ENCODE results near the gene TTLL10.

The TTLL10 gene

DNA sequence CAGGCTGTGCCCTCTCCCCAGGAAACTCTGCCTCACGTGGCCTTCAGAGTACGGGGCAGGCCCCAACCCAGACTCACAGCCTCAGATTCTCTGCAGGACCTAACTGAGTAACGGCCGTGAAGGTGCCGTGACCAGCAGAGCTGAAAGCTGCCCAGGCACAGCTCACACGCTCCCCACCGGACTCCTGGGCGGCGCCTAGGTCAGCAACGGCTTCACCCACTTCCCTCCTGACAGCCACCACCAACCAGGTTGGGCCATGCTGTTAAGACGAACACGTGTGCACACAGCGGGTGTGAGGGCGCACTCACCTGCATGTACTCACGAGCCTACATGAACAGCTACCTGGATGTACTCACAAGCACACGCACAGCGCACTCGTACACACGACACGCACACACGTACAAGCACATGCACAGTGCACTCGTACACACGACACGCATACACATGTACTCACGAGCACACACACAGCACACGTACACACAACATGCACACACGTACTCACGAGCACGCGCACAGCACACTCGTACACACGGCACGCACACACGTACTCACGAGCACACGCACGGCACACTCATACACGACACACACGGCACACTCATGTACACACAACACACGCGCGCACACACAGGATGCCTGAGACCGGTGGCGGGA is 49.0 kb downstream of the TTLL10 start:
- Histone ChIP-seq H4K20me1 (ENCODE audit: insufficient read depth, low read length, poor library complexity, severe bottlenecking) (peaks cover 20% of the 10 kb centered on the region), H3K36me3 (ENCODE audit: insufficient read depth, low read length) (peaks cover 46% of the 10 kb centered on the region; the same call in 1 of the 2 replicates), H3K27me3 (ENCODE audit: insufficient read depth, low read length, poor library complexity, severe bottlenecking) (no peaks in the 10 kb centered on the region), H3F3A (ENCODE audit: low read depth) (no peaks in the 10 kb centered on the region), H3K4me1 (ENCODE audit: insufficient read depth, low read length, poor library complexity, severe bottlenecking) (peaks cover 5% of the 10 kb centered on the region), H2AFZ (ENCODE audit: low read length) (no peak overlapping the region), H3K79me2 (ENCODE audit: insufficient read depth, low read length) (peaks cover 32% of the 10 kb centered on the region; the same call in 1 of the 2 replicates), H3K4me2 (ENCODE audit: low read depth, low read length, poor library complexity, severe bottlenecking) (no peak overlapping the region), H3K9me2 (replicated peaks; ENCODE audit: low read depth, low read length) (no peaks in the 10 kb centered on the region), H3K9me3 (ENCODE audit: insufficient read depth, low read depth, low read length) (no peaks in the 10 kb centered on the region), H3K4me3 (ENCODE audit: low read length, poor library complexity, severe bottlenecking) (no peak overlapping the region), H3K9ac (ENCODE audit: low read depth, low read length, poor library complexity, severe bottlenecking) (no peak overlapping the region)
- no peak for TF ChIP-seq EZH2phosphoT487 (IDR thresholded peaks at IDR 0.05; ENCODE audit: borderline replicate concordance)
- TF ChIP-seq, protein P1, sequence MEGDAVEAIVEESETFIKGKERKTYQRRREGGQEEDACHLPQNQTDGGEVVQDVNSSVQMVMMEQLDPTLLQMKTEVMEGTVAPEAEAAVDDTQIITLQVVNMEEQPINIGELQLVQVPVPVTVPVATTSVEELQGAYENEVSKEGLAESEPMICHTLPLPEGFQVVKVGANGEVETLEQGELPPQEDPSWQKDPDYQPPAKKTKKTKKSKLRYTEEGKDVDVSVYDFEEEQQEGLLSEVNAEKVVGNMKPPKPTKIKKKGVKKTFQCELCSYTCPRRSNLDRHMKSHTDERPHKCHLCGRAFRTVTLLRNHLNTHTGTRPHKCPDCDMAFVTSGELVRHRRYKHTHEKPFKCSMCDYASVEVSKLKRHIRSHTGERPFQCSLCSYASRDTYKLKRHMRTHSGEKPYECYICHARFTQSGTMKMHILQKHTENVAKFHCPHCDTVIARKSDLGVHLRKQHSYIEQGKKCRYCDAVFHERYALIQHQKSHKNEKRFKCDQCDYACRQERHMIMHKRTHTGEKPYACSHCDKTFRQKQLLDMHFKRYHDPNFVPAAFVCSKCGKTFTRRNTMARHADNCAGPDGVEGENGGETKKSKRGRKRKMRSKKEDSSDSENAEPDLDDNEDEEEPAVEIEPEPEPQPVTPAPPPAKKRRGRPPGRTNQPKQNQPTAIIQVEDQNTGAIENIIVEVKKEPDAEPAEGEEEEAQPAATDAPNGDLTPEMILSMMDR (conservative IDR thresholded peaks at IDR 0.05; ENCODE audit: low read length) = no peak

DNA sequence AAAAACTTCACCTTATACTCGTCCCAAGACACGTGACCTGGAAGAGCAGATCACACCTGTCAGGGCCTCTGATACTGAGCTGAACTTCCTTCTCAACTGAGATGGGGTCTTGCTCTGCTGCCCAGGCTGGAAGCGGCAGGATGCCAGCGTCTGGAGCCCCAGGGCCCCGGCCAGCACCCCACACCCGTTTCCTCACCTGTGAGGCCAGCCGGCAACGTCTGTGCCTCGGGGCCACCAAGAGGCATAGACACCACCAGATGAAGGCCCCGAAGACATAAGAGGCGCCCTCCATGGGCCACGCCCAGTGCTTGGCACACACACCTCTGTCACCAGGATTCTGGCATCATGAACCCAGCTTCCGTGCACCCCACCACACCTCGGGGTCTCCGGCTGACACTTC is 49.6 kb downstream of the TTLL10 start:
- Histone ChIP-seq H3K4me1 (ENCODE audit: insufficient read depth, low read length, poor library complexity, severe bottlenecking) (peaks cover 5% of the 10 kb centered on the region), H3F3A (ENCODE audit: low read depth) (no peaks in the 10 kb centered on the region), H3K4me3 (ENCODE audit: low read length, poor library complexity, severe bottlenecking) (no peak overlapping the region), H3K36me3 (ENCODE audit: insufficient read depth, low read length) (peaks cover 41% of the 10 kb centered on the region; the same call in 1 of the 2 replicates), H3K9me2 (replicated peaks; ENCODE audit: low read depth, low read length) (no peaks in the 10 kb centered on the region), H3K27me3 (ENCODE audit: insufficient read depth, low read length, poor library complexity, severe bottlenecking) (no peaks in the 10 kb centered on the region), H3K79me2 (ENCODE audit: insufficient read depth, low read length) (peaks cover 38% of the 10 kb centered on the region), H4K20me1 (ENCODE audit: insufficient read depth, low read length, poor library complexity, severe bottlenecking) (peaks cover 23% of the 10 kb centered on the region), H2AFZ (ENCODE audit: low read length) (no peak overlapping the region), H3K9ac (ENCODE audit: low read depth, low read length, poor library complexity, severe bottlenecking) (no peak overlapping the region), H3K9me3 (ENCODE audit: insufficient read depth, low read depth, low read length) (no peaks in the 10 kb centered on the region), H3K4me2 (ENCODE audit: low read depth, low read length, poor library complexity, severe bottlenecking) (no peak overlapping the region)
- TF ChIP-seq, protein P1 (conservative IDR thresholded peaks at IDR 0.05; ENCODE audit: low read length) = no peak
- TF ChIP-seq EZH2phosphoT487 (IDR thresholded peaks at IDR 0.05; ENCODE audit: borderline replicate concordance) = no peak

DNA sequence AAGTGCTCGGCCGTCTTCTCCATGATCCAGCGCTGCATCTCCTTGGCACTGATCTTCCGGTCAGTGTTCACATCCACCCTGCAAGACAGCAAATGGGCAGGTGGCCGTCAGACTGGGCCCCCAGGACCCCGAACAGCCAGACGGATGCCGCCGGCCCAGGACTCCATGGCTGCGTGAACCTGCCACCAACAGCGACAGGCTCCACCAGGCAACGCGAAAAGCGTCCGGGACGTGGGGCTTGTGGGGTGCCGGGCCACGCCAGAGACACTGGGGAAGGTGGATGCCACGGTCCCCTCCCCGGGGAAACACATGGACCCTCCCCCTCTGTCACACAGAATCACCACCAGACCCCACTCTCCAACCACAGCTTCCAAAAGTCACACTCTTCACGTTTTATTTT is 50.2 kb downstream of the TTLL10 start:
- Histone ChIP-seq H3K9me2 (replicated peaks; ENCODE audit: low read depth, low read length) (no peaks in the 10 kb centered on the region), H3K36me3 (ENCODE audit: insufficient read depth, low read length) (peaks cover 40% of the 10 kb centered on the region; the same call in 1 of the 2 replicates), H3K4me2 (ENCODE audit: low read depth, low read length, poor library complexity, severe bottlenecking) (no peak overlapping the region), H3K4me3 (ENCODE audit: low read length, poor library complexity, severe bottlenecking) (no peak overlapping the region), H3F3A (ENCODE audit: low read depth) (no peaks in the 10 kb centered on the region), H3K79me2 (ENCODE audit: insufficient read depth, low read length) (peaks cover 44% of the 10 kb centered on the region), H3K4me1 (ENCODE audit: insufficient read depth, low read length, poor library complexity, severe bottlenecking) (peaks cover 11% of the 10 kb centered on the region), H2AFZ (ENCODE audit: low read length) (no peak overlapping the region), H3K27me3 (ENCODE audit: insufficient read depth, low read length, poor library complexity, severe bottlenecking) (no peaks in the 10 kb centered on the region), H4K20me1 (ENCODE audit: insufficient read depth, low read length, poor library complexity, severe bottlenecking) (peaks cover 29% of the 10 kb centered on the region), H3K9me3 (ENCODE audit: insufficient read depth, low read depth, low read length) (no peaks in the 10 kb centered on the region), H3K9ac (ENCODE audit: low read depth, low read length, poor library complexity, severe bottlenecking) (no peak overlapping the region)
- no peak for TF ChIP-seq EZH2phosphoT487 (IDR thresholded peaks at IDR 0.05; ENCODE audit: borderline replicate concordance)
- TF ChIP-seq, protein P1 (conservative IDR thresholded peaks at IDR 0.05; ENCODE audit: low read length) = no peak

Data from Loucy (cell line).